GM23338 (cell line): ENCODE measurements around the gene PDIA2. TPM values are rescaled to one million over a fixed set of nuclear protein-coding genes. Genes with fewer than 3 reads are reported as not detected.

ENCODE experiments used
- ATAC-seq: fragments of 200-7000 bp; cut with Tn5 transposase; 3 replicates; pipeline ENCODE4 v1.9.1; 2020
- DNase-seq: peaks from one replicate; pipeline ENCODE4 v3.0.0-alpha.2; 2015; ENCODE audit warnings: low spot score
- H2AFZ ChIP-seq: fragments of 200-600 bp; sonication (generic); 2 replicates; pipeline ENCODE4 v1.8.0; 2016; ENCODE audit warnings: antibody characterized with exemption, mild to moderate bottlenecking, moderate library complexity
- H3F3A ChIP-seq: fragments of 200-600 bp; sonication (generic); replicated peaks from 2 replicates; pipeline ENCODE4 v1.8.0; 2017; ENCODE audit warnings: antibody characterized with exemption, mixed run types, low read depth
- H3K27ac ChIP-seq: fragments of 200-600 bp; sonication (generic); 2 replicates; pipeline ENCODE4 v1.6.1; 2016; ENCODE audit warnings: low read depth
- H3K27me3 ChIP-seq: fragments of 200-600 bp; sonication (generic); 2 replicates; pipeline ENCODE4 v1.8.0; 2016; ENCODE audit warnings: mild to moderate bottlenecking, mixed run types, moderate library complexity; ENCODE audit not compliant: insufficient read depth
- H3K36me3 ChIP-seq: fragments of 200-600 bp; sonication (generic); 2 replicates; pipeline ENCODE4 v1.8.0; 2016; ENCODE audit warnings: mild to moderate bottlenecking; ENCODE audit not compliant: insufficient read depth
- H3K4me1 ChIP-seq: fragments of 200-600 bp; sonication (generic); 2 replicates; pipeline ENCODE4 v1.8.0; 2016; ENCODE audit warnings: mild to moderate bottlenecking, moderate library complexity; ENCODE audit not compliant: insufficient read depth
- H3K4me2 ChIP-seq: fragments of 200-600 bp; sonication (generic); 2 replicates; pipeline ENCODE4 v1.7.1; 2017; ENCODE audit warnings: mixed run types
- H3K4me3 ChIP-seq: fragments of 200-600 bp; sonication (generic); 2 replicates; pipeline ENCODE4 v1.6.1; 2016; ENCODE audit warnings: mixed run types
- H3K79me2 ChIP-seq: fragments of 200-600 bp; sonication (generic); replicated peaks from 2 replicates; pipeline ENCODE4 v1.8.0; 2017; ENCODE audit warnings: mild to moderate bottlenecking; ENCODE audit not compliant: insufficient read depth
- H3K9me2 ChIP-seq: fragments of 200-600 bp; sonication (generic); 2 replicates; pipeline ENCODE4 v1.8.0; 2017; ENCODE audit not compliant: insufficient read depth
- H4K20me1 ChIP-seq: fragments of 200-600 bp; sonication (generic); replicated peaks from 2 replicates; pipeline ENCODE4 v1.8.0; 2017; ENCODE audit warnings: mild to moderate bottlenecking; ENCODE audit not compliant: insufficient read depth
- H3K27ac Mint-ChIP-seq: 2 replicates; pipeline ENCODE4 v1.8.0; 2020; ENCODE audit warnings: inconsistent platforms, mild to moderate bottlenecking, moderate library complexity, mixed read lengths
- H3K27me3 Mint-ChIP-seq: 3 replicates; pipeline ENCODE4 v1.8.0; 2022; ENCODE audit warnings: low read depth, mild to moderate bottlenecking, moderate library complexity, mixed read lengths, inconsistent platforms; ENCODE audit not compliant: insufficient read depth, poor library complexity
- H3K36me3 Mint-ChIP-seq: 3 replicates; pipeline ENCODE4 v1.8.0; 2021; ENCODE audit warnings: low read depth, mild to moderate bottlenecking, inconsistent platforms, moderate library complexity, mixed read lengths
- H3K4me1 Mint-ChIP-seq: 3 replicates; pipeline ENCODE4 v1.8.0; 2020; ENCODE audit warnings: mild to moderate bottlenecking, inconsistent platforms, mixed read lengths
- H3K4me3 Mint-ChIP-seq: 3 replicates; pipeline ENCODE4 v1.8.0; 2021; ENCODE audit warnings: moderate library complexity, mild to moderate bottlenecking, inconsistent platforms, mixed read lengths
- H3K9me3 Mint-ChIP-seq: 3 replicates; pipeline ENCODE4 v1.8.0; 2020; ENCODE audit warnings: moderate library complexity, mild to moderate bottlenecking, inconsistent platforms, mixed read lengths
- CREB1 ChIP-seq: fragments of 250-450 bp; sonication (Bioruptor Pico); IDR thresholded peaks from 2 replicates; pipeline ENCODE4 v1.5.0; 2020; ENCODE audit warnings: low read depth, mild to moderate bottlenecking, moderate library complexity
- CTCF ChIP-seq, 2 experiments: fragments of 200-600 bp in 1 of 2; sonication (generic) in 1 of 2; conservative IDR thresholded peaks; 2 replicates each; pipeline versions ENCODE4 v1.5.1 to v1.6.1; 2016 to 2017; ENCODE audit warnings: antibody characterized with exemption in 2 of 2, low read depth in 2 of 2, mild to moderate bottlenecking in 2 of 2, moderate library complexity in 1 of 2
- ETS1 ChIP-seq: IDR thresholded peaks from 2 replicates; pipeline ENCODE4 v1.6.1; 2016; ENCODE audit warnings: antibody characterized with exemption
- EZH2 ChIP-seq: fragments of 200-600 bp; sonication (generic); IDR thresholded peaks from one replicate; pipeline ENCODE4 v1.8.0; 2017; ENCODE audit warnings: antibody characterized with exemption, mild to moderate bottlenecking, low read depth; ENCODE audit not compliant: unreplicated experiment
- EZH2phosphoT487 ChIP-seq: fragments of 200-600 bp; sonication (generic); IDR thresholded peaks from one replicate; pipeline ENCODE4 v1.8.1; 2018; ENCODE audit warnings: antibody characterized with exemption; ENCODE audit not compliant: unreplicated experiment
- JUNB ChIP-seq: IDR thresholded peaks from one replicate; pipeline ENCODE4 v1.6.1; 2016; ENCODE audit warnings: antibody characterized with exemption; ENCODE audit not compliant: unreplicated experiment
- NANOG ChIP-seq: IDR thresholded peaks from 2 replicates; pipeline ENCODE4 v1.6.1; 2016; ENCODE audit warnings: antibody characterized with exemption, borderline replicate concordance
- POLR2AphosphoS5 ChIP-seq: IDR thresholded peaks from 2 replicates; pipeline ENCODE4 v1.6.1; 2016; ENCODE audit warnings: antibody characterized with exemption, low read depth
- REST ChIP-seq: IDR thresholded peaks from one replicate; pipeline ENCODE4 v1.6.1; 2018; ENCODE audit warnings: antibody characterized with exemption; ENCODE audit not compliant: unreplicated experiment
- STAT1 ChIP-seq: IDR thresholded peaks from one replicate; pipeline ENCODE4 v1.6.1; 2016; ENCODE audit warnings: antibody characterized with exemption; ENCODE audit not compliant: unreplicated experiment
- ZNF114 ChIP-seq: fragments of 250-450 bp; sonication (Bioruptor Pico); IDR thresholded peaks from 2 replicates; pipeline ENCODE4 v1.5.0; 2020; ENCODE audit warnings: mild to moderate bottlenecking, moderate library complexity
- ZNF331 ChIP-seq: fragments of 250-450 bp; sonication (Bioruptor Pico); IDR thresholded peaks from 2 replicates; pipeline ENCODE4 v1.5.0; 2020; ENCODE audit warnings: low read depth, mild to moderate bottlenecking, moderate library complexity
- ZNF462 ChIP-seq: fragments of 250-450 bp; sonication (Bioruptor Pico); IDR thresholded peaks from 2 replicates; pipeline ENCODE4 v1.5.0; 2020; ENCODE audit warnings: mild to moderate bottlenecking, moderate library complexity
- polyA plus RNA-seq: library from polyadenylated mRNA; unstranded; fragments of >200 nt; fragmentation: Nextera tagmentation; extraction: Ambion mirVana; gene quantifications from 2 replicates; pipeline ENCODE4 v1.2.1, GENCODE V29; 2016
- total RNA-seq: library from RNA; depleted of rRNA; stranded (reverse); fragments of >200 nt; shearing (Covaris generic); gene quantifications from 2 replicates; pipeline ENCODE4 v1.2.3, GENCODE V29; 2014

PDIA2 gene
- total and polyA plus RNA-seq, 2 experiments from 2014 or later, result 0.39 to 0.87 TPM

DNA sequence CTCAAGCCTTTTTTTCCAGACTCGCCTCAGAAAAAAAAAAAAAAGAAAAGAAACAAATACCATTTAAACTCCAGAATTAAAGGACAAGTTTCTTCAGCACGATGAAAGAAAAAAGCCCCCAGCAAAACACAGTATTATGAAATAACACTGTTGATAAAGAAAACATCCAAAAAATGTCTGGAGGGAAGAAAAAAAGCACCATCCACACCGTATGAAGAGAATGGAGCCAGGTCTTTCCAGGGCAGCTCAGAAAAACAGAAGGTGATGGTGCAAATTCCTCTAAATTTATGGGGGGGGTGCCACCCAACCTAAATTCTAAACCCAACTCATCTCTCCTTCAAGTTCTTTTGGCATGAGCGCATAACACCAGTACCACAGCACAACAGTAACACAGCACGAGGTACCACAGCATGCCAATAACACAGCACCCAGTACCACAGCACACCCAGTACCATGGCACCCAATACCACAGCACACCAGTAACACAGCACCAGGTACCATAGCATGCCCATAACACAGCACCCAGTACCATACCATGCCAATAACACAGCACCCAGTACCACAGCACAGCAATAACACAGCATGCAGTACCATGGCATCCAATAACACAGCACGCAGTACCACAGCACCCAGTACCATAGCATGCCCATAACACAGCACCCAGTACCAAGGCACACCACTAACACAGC, 50.6 kb downstream of the PDIA2 start:
- Histone ChIP-seq H3K9me2 (no peaks in the 10 kb centered on the region), H4K20me1 (peaks cover 55% of the 10 kb centered on the region), H3K27me3 (no peaks in the 10 kb centered on the region), H3K4me1 (peaks cover 4% of the 10 kb centered on the region; the same call in 1 of the 2 replicates), H3K79me2 (peaks cover 100% of the 10 kb centered on the region), H3K36me3 (no peaks in the 10 kb centered on the region), H3K27ac (no peak overlapping the region), H3F3A (no peaks in the 10 kb centered on the region), H2AFZ (no peak overlapping the region), H3K4me2 (no peak overlapping the region), H3K4me3 (no peak overlapping the region)
- Mint-ChIP-seq H3K4me3 (no peak overlapping the region), H3K27ac (no peak overlapping the region), H3K4me1 (peaks cover 14% of the 10 kb centered on the region), H3K9me3 (peaks cover 4% of the 10 kb centered on the region; the same call in 1 of the 3 replicates), H3K36me3 (peaks cover 6% of the 10 kb centered on the region; the same call in 1 of the 3 replicates), H3K27me3 (peaks cover 8% of the 10 kb centered on the region)
- TF ChIP-seq EZH2 (no peak), POLR2AphosphoS5 (no peak), ZNF462 (no peak), CTCF (conservative IDR thresholded peaks at IDR 0.05; ENCODE audit: low read depth in 2 of 2) (no peak), STAT1 (no peak), ZNF114 (CRISPR knock-in tag) (no peak), ZNF331 (no peak), ETS1 (no peak), CREB1 (CRISPR knock-in tag) (no peak), JUNB (no peak), NANOG (no peak), REST (no peak), EZH2phosphoT487 (no peak)
- ATAC-seq (no peak), DNase-seq (no peak)
